ENCODE measurements around the gene CCL5. TPM values are rescaled to one million over a fixed set of nuclear protein-coding genes. Genes with fewer than 3 reads are reported as not detected.

CCL5 gene
- total and polyA plus RNA-seq, 2 experiments from 2014 or later = 1.1 to 1.4 TPM

DNA sequence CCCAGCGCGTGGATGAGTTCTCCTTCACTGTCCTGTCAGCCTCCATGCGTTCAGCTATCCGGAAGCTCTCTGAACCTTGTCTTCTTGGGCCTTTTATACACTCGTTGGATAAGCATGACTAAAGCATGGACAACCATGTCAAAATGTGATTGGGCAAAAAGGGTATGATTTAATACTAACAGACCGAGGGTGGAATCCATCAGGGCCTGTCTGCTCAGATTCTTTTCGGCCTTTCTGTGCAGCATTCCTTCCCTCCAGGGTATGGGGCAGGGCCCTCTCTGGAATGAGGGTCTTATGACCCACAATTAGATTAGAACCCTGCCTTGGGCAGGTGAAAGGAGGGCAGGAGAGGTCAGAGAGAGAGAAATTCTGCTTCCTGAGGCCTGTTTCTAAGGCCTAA lies 14.0 kb upstream of the CCL5 start:
- H3K36me3 ChIP-seq (replicated peaks; ENCODE audit: insufficient read depth, low read depth) = no peaks in the 10 kb centered on the region
- 89% methylated on average over 7 of the region's 7 CpGs for WGBS (ENCODE audit: low lambda C conversion rate, missing lambda C conversion rate)
- H3K27me3 ChIP-seq = no peaks in the 10 kb centered on the region
- no peak overlapping the region for H2AFZ ChIP-seq
- DNase-seq (ENCODE audit: low spot score) = no peak
- H3K79me2 ChIP-seq = no peaks in the 10 kb centered on the region
- H3K9me2 ChIP-seq (replicated peaks; ENCODE audit: insufficient read depth) = no peaks in the 10 kb centered on the region
- no peak overlapping the region for H3K4me3 ChIP-seq
- H3K4me1 ChIP-seq (ENCODE audit: insufficient read depth) = peaks cover 13% of the 10 kb centered on the region
- no peaks in the 10 kb centered on the region for H3K9me3 ChIP-seq (ENCODE audit: low read depth)
- H3K27ac ChIP-seq = no peak overlapping the region
- TF ChIP-seq EZH2phosphoT487 (IDR thresholded peaks at IDR 0.05; ENCODE audit: low read depth, severe bottlenecking, unreplicated experiment) (no peak), EZH2 (IDR thresholded peaks at IDR 0.05; ENCODE audit: borderline replicate concordance) (no peak)
- TF ChIP-seq, protein P1, sequence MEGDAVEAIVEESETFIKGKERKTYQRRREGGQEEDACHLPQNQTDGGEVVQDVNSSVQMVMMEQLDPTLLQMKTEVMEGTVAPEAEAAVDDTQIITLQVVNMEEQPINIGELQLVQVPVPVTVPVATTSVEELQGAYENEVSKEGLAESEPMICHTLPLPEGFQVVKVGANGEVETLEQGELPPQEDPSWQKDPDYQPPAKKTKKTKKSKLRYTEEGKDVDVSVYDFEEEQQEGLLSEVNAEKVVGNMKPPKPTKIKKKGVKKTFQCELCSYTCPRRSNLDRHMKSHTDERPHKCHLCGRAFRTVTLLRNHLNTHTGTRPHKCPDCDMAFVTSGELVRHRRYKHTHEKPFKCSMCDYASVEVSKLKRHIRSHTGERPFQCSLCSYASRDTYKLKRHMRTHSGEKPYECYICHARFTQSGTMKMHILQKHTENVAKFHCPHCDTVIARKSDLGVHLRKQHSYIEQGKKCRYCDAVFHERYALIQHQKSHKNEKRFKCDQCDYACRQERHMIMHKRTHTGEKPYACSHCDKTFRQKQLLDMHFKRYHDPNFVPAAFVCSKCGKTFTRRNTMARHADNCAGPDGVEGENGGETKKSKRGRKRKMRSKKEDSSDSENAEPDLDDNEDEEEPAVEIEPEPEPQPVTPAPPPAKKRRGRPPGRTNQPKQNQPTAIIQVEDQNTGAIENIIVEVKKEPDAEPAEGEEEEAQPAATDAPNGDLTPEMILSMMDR (IDR thresholded peaks at IDR 0.05; ENCODE audit: poor library complexity) = no peak
- H3K4me2 ChIP-seq = no peak overlapping the region
- no peaks in the 10 kb centered on the region for H4K20me1 ChIP-seq (ENCODE audit: insufficient read depth, poor library complexity, severe bottlenecking)

- DNase-seq (ENCODE audit: low spot score) = no peak
- H3K4me1 ChIP-seq (ENCODE audit: insufficient read depth) = peaks cover 13% of the 10 kb centered on the region
- no peaks in the 10 kb centered on the region for H3K36me3 ChIP-seq (replicated peaks; ENCODE audit: insufficient read depth, low read depth)
- H4K20me1 ChIP-seq (ENCODE audit: insufficient read depth, poor library complexity, severe bottlenecking) = no peaks in the 10 kb centered on the region
- no peaks in the 10 kb centered on the region for H3K9me2 ChIP-seq (replicated peaks; ENCODE audit: insufficient read depth)
- H2AFZ ChIP-seq = no peak overlapping the region
- WGBS (ENCODE audit: low lambda C conversion rate, missing lambda C conversion rate) = 94% methylated on average over 4 of the region's 4 CpGs
- no peak overlapping the region for H3K4me3 ChIP-seq
- H3K79me2 ChIP-seq = no peaks in the 10 kb centered on the region
- no peaks in the 10 kb centered on the region for H3K9me3 ChIP-seq (ENCODE audit: low read depth)
- no peak overlapping the region for H3K27ac ChIP-seq
- no peak for TF ChIP-seq EZH2 (IDR thresholded peaks at IDR 0.05; ENCODE audit: borderline replicate concordance)
- TF ChIP-seq, protein P1 (IDR thresholded peaks at IDR 0.05; ENCODE audit: poor library complexity) = no peak
- TF ChIP-seq EZH2phosphoT487 (IDR thresholded peaks at IDR 0.05; ENCODE audit: low read depth, severe bottlenecking, unreplicated experiment) = no peak
- H3K4me2 ChIP-seq = no peak overlapping the region
- no peaks in the 10 kb centered on the region for H3K27me3 ChIP-seq
Observed at GRCh38 chr17:35893751-35894150, 13.6 kb upstream of the CCL5 start.

GRCh38 chr17:35892091-35893035 lies 12.2 kb upstream of the CCL5 start:
- Histone ChIP-seq H3K79me2 (no peaks in the 10 kb centered on the region), H3K27me3 (no peaks in the 10 kb centered on the region), H3K4me1 (ENCODE audit: insufficient read depth) (peaks cover 13% of the 10 kb centered on the region), H2AFZ (no peak overlapping the region), H3K36me3 (replicated peaks; ENCODE audit: insufficient read depth, low read depth) (no peaks in the 10 kb centered on the region), H3K9me3 (ENCODE audit: low read depth) (no peaks in the 10 kb centered on the region), H3K9me2 (replicated peaks; ENCODE audit: insufficient read depth) (no peaks in the 10 kb centered on the region), H4K20me1 (ENCODE audit: insufficient read depth, poor library complexity, severe bottlenecking) (no peaks in the 10 kb centered on the region), H3K27ac (no peak overlapping the region), H3K4me2 (no peak overlapping the region), H3K4me3 (no peak overlapping the region)
- 79% methylated on average over 6 of the region's 6 CpGs for WGBS (ENCODE audit: low lambda C conversion rate, missing lambda C conversion rate)
- DNase-seq (ENCODE audit: low spot score) = no peak
- no peak for TF ChIP-seq EZH2 (IDR thresholded peaks at IDR 0.05; ENCODE audit: borderline replicate concordance)
- no peak for TF ChIP-seq EZH2phosphoT487 (IDR thresholded peaks at IDR 0.05; ENCODE audit: low read depth, severe bottlenecking, unreplicated experiment)
- TF ChIP-seq, protein P1 (IDR thresholded peaks at IDR 0.05; ENCODE audit: poor library complexity) = no peak

Data from hepatocyte (in vitro differentiated cells).